Omental fat pad (tissue), 4 donors: ENCODE results near the gene CALML5. TPM values are rescaled to one million over a fixed set of nuclear protein-coding genes. Genes with fewer than 3 reads are reported as not detected.

ENCODE experiments used
- ATAC-seq: fragments of 150-250 bp; one replicate; pipeline ENCODE4 v1.9.1; 2016; ENCODE audit warnings: mild to moderate bottlenecking, moderate library complexity; ENCODE audit not compliant: low FRiP score
- DNase-seq: peaks from one replicate; pipeline ENCODE4 v3.0.0-alpha.2; 2019; ENCODE audit warnings: low spot score
- CTCF ChIP-seq, 3 donors: fragments of 450-650 bp; IDR thresholded peaks; one replicate each; pipeline ENCODE4 v1.5.1; 2016 to 2017; ENCODE audit warnings: antibody characterized with exemption in 3 of 3, mild to moderate bottlenecking in 3 of 3, moderate library complexity in 2 of 3
- total RNA-seq, 4 donors: library from RNA; depleted of rRNA; stranded (reverse); fragments of >200 nt; gene quantifications; one replicate each; pipeline ENCODE4 v1.1.0, GENCODE V29; 2016

The CALML5 gene
- total RNA-seq, 4 donors from 2014 or later: not detected

GRCh38 chr10:5523796-5524574, 24.6 kb upstream of the CALML5 start:
- DNase-seq: no peak

GRCh38 chr10:5522913-5523560, 23.7 kb upstream of the CALML5 start:
- no peak for TF ChIP-seq CTCF (IDR thresholded peaks at IDR 0.05)
- DNase-seq (no peak), ATAC-seq (no peak)

More at GRCh38 chr10:5523796-5524574, 24.6 kb upstream of the CALML5 start:
- no peak for TF ChIP-seq CTCF (IDR thresholded peaks at IDR 0.05)
- ATAC-seq: no peak

- DNase-seq: no peak
- ATAC-seq: no peak
Observed at GRCh38 chr10:5519054-5519453, 19.7 kb upstream of the CALML5 start.

GRCh38 chr10:5518143-5518542, 18.8 kb upstream of the CALML5 start:
- no peak for TF ChIP-seq CTCF (IDR thresholded peaks at IDR 0.05)
- ATAC-seq (no peak), DNase-seq (no peak)

More at GRCh38 chr10:5519054-5519453, 19.7 kb upstream of the CALML5 start:
- no peak for TF ChIP-seq CTCF (IDR thresholded peaks at IDR 0.05)

GRCh38 chr10:5517546-5517945, 18.2 kb upstream of the CALML5 start:
- TF ChIP-seq CTCF (IDR thresholded peaks at IDR 0.05): no peak
- no peak for ATAC-seq
- no peak for DNase-seq

- no peak for ATAC-seq
- no peak for TF ChIP-seq CTCF (IDR thresholded peaks at IDR 0.05)
- DNase-seq: no peak
Observed at GRCh38 chr10:5515948-5516761, 16.8 kb upstream of the CALML5 start.
